SK-N-SH treated with all-trans-retinoic acid at 6 μM for 48 hours (cell line): ENCODE measurements around the gene CYP8B1.

Source experiments
- ARNTL ChIP-seq: fragments of 450-650 bp; formaldehyde crosslinking; IDR thresholded peaks from 2 replicates; pipeline ENCODE4 v1.5.0; 2020; ENCODE audit warnings: low read depth, mild to moderate bottlenecking, moderate library complexity, borderline replicate concordance
- BACH2 ChIP-seq: fragments of 250-450 bp; sonication (Bioruptor Pico); IDR thresholded peaks from 2 replicates; pipeline ENCODE4 v1.9.0; 2021; ENCODE audit warnings: mild to moderate bottlenecking, borderline replicate concordance
- CREB5 ChIP-seq: fragments of 250-450 bp; sonication (Bioruptor Pico); IDR thresholded peaks from 2 replicates; pipeline ENCODE4 v1.5.1; 2020; ENCODE audit warnings: low read depth, mild to moderate bottlenecking, moderate library complexity
- CSDC2 ChIP-seq: fragments of 250-450 bp; sonication (Bioruptor Pico); IDR thresholded peaks from 2 replicates; pipeline ENCODE4 v1.5.0; 2020; ENCODE audit warnings: mild to moderate bottlenecking, moderate library complexity
- CSRNP3 ChIP-seq: fragments of 250-450 bp; sonication (Bioruptor Pico); IDR thresholded peaks from 2 replicates; pipeline ENCODE4 v1.5.1; 2021; ENCODE audit warnings: mild to moderate bottlenecking, moderate library complexity
- GLIS3 ChIP-seq: fragments of 250-450 bp; sonication (Bioruptor Pico); IDR thresholded peaks from 2 replicates; pipeline ENCODE4 v1.5.0; 2020; ENCODE audit warnings: mild to moderate bottlenecking, moderate library complexity
- PPARA ChIP-seq: fragments of 250-450 bp; sonication (Bioruptor Pico); IDR thresholded peaks from 2 replicates; pipeline ENCODE4 v1.5.0; 2020; ENCODE audit warnings: mild to moderate bottlenecking, borderline replicate concordance
- TCF4 ChIP-seq: fragments of 250-450 bp; sonication (Bioruptor Pico); IDR thresholded peaks from 2 replicates; pipeline ENCODE4 v1.8.0; 2021; ENCODE audit warnings: mild to moderate bottlenecking, moderate library complexity, borderline replicate concordance
- TOX ChIP-seq: fragments of 250-450 bp; sonication (Bioruptor Pico); IDR thresholded peaks from 2 replicates; pipeline ENCODE4 v1.8.0; 2021; ENCODE audit warnings: mild to moderate bottlenecking, moderate library complexity, borderline replicate concordance
- ZC3H10 ChIP-seq: fragments of 250-450 bp; sonication (Bioruptor Pico); IDR thresholded peaks from 2 replicates; pipeline ENCODE4 v1.5.1; 2021; ENCODE audit warnings: mild to moderate bottlenecking, moderate library complexity
- ZNF565 ChIP-seq: fragments of 450-650 bp; formaldehyde crosslinking; conservative IDR thresholded peaks from 2 replicates; pipeline ENCODE4 v1.5.0; 2020; ENCODE audit warnings: low read depth, mild to moderate bottlenecking, moderate library complexity
- TF ChIP-seq, protein P1 (sequence below): fragments of 250-450 bp; sonication (Bioruptor Pico); IDR thresholded peaks from 2 replicates; pipeline ENCODE4 v1.8.0; 2020; ENCODE audit warnings: mild to moderate bottlenecking, moderate library complexity, borderline replicate concordance

DNA sequence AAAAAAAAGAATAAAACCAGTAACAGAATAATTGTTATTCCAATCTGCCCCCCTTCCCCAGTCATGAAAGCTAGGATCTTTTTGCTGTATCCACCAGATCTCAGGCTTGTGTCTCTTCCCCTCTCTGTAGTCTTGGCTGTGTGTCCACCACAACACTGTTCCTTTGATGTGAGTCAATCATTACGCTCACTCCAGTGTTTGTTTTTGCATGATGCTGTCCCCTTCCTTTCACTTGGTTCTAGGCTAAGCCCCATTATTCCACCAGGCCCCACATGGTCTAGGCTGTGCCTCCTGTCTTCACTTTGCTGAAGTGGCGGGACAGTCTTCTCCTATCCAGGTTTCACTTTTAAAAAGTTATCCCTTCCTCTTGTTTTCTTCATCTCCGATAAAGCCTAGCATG lies 52.9 kb downstream of the CYP8B1 start:
- TF ChIP-seq GLIS3 (CRISPR knock-in tag), result no peak
- no peak for TF ChIP-seq ZNF565 (CRISPR knock-in tag)
- no peak for TF ChIP-seq TOX (CRISPR knock-in tag)
- TF ChIP-seq CREB5 (CRISPR knock-in tag), result no peak
- no peak for TF ChIP-seq PPARA (CRISPR knock-in tag)
- TF ChIP-seq, protein P1, sequence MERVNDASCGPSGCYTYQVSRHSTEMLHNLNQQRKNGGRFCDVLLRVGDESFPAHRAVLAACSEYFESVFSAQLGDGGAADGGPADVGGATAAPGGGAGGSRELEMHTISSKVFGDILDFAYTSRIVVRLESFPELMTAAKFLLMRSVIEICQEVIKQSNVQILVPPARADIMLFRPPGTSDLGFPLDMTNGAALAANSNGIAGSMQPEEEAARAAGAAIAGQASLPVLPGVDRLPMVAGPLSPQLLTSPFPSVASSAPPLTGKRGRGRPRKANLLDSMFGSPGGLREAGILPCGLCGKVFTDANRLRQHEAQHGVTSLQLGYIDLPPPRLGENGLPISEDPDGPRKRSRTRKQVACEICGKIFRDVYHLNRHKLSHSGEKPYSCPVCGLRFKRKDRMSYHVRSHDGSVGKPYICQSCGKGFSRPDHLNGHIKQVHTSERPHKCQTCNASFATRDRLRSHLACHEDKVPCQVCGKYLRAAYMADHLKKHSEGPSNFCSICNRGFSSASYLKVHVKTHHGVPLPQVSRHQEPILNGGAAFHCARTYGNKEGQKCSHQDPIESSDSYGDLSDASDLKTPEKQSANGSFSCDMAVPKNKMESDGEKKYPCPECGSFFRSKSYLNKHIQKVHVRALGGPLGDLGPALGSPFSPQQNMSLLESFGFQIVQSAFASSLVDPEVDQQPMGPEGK, result no peak
- no peak for TF ChIP-seq ARNTL (CRISPR knock-in tag)
- TF ChIP-seq ZC3H10 (CRISPR knock-in tag), result no peak
- no peak for TF ChIP-seq CSRNP3
- TF ChIP-seq CSDC2 (CRISPR knock-in tag), result no peak
- TF ChIP-seq BACH2 (CRISPR knock-in tag), result no peak
- no peak for TF ChIP-seq TCF4 (CRISPR knock-in tag)
